Endothelial cell of umbilical vein (primary cell): Measurements from ENCODE around the gene HSCB. TPM values are rescaled to one million over a fixed set of nuclear protein-coding genes. Genes with fewer than 3 reads are reported as not detected.

Experiments used
- BruUV-seq: library from RNA; stranded (reverse); fragments of 400-500 nt; replicated peaks from 2 replicates; lab custom pipeline; 2021; lab: Mats Ljungman, UMichigan
- CTCF ChIA-PET: fragments of 300-600, 350-600 bp; sonication (Branson Sonifier 250); formaldehyde crosslinking; loops from one replicate; lab custom pipeline; 2021; ENCODE audit warnings: antibody characterized with exemption, inconsistent platforms; lab: Charles Lee
- POLR2A ChIA-PET: fragments of 300-600, 350-600 bp; sonication (Branson Sonifier 250); formaldehyde crosslinking; loops from one replicate; lab custom pipeline; 2021; ENCODE audit warnings: antibody characterized with exemption, inconsistent platforms; lab: Charles Lee
- DNase-seq: peaks from one replicate; pipeline ENCODE4 v3.0.0-alpha.2; 2011; ENCODE audit warnings: low read depth, low spot score
- FAIRE-seq: peaks from 2 replicates; lab custom pipeline; 2011; peaks lifted over from hg19 to GRCh38; lab: Jason Lieb, UNC
- H2AFZ ChIP-seq: 2 replicates; pipeline ENCODE4 v1.6.0; 2012; ENCODE audit warnings: low read depth, low read length, control low read depth, inconsistent platforms
- H3K27ac ChIP-seq: 2 replicates; pipeline ENCODE4 v1.5.1; 2011; ENCODE audit warnings: low read depth, mild to moderate bottlenecking, control low read depth, low read length, moderate library complexity; ENCODE audit not compliant: insufficient read depth
- H3K27me3 ChIP-seq, 2 experiments: 2 replicates each; pipeline versions ENCODE4 v1.6.0 to v1.6.1; 2011; ENCODE audit warnings: low read length in 2 of 2, mixed read lengths in 1 of 2; ENCODE audit not compliant: control insufficient read depth in 2 of 2, insufficient read depth in 2 of 2
- H3K36me3 ChIP-seq, 2 experiments: 2 replicates in 1 of 2; 3 replicates in 1 of 2; pipeline ENCODE4 v1.5.1; 2011; ENCODE audit warnings: low read length in 2 of 2, mild to moderate bottlenecking in 1 of 2, moderate library complexity in 1 of 2; ENCODE audit not compliant: control insufficient read depth in 2 of 2, insufficient read depth in 2 of 2; ENCODE audit errors: extremely low read depth in 1 of 2
- H3K4me1 ChIP-seq: 3 replicates; pipeline ENCODE4 v1.5.1; 2011; ENCODE audit warnings: mild to moderate bottlenecking, low read length; ENCODE audit not compliant: control insufficient read depth, insufficient read depth; ENCODE audit errors: extremely low read depth
- H3K4me2 ChIP-seq: 2 replicates; pipeline ENCODE4 v1.6.1; 2011; ENCODE audit warnings: low read length, control low read depth, mixed read lengths; ENCODE audit not compliant: insufficient read depth
- H3K4me3 ChIP-seq, 3 experiments: fragments of 200-600 bp in 1 of 3; sonication (generic), shearing (Covaris generic) in 1 of 3; replicated peaks in 1 of 3; 2 replicates each; pipeline ENCODE4 v1.5.1; 2011 to 2016; ENCODE audit warnings: control low read depth in 3 of 3, low read length in 3 of 3, mild to moderate bottlenecking in 2 of 3, inconsistent platforms in 1 of 3, low read depth in 1 of 3, moderate library complexity in 1 of 3; ENCODE audit not compliant: insufficient read depth in 1 of 3
- H3K79me2 ChIP-seq: 2 replicates; pipeline ENCODE4 v1.6.0; 2012; ENCODE audit warnings: low read length, inconsistent platforms; ENCODE audit not compliant: control insufficient read depth, insufficient read depth
- H3K9ac ChIP-seq: replicated peaks from 2 replicates; pipeline ENCODE3; 2011; ENCODE audit warnings: low read length, control low read depth; ENCODE audit not compliant: insufficient read depth; ENCODE audit errors: extremely low read depth
- H3K9me1 ChIP-seq: replicated peaks from 3 replicates; pipeline ENCODE4 v1.6.0; 2011; ENCODE audit warnings: mild to moderate bottlenecking, low read length; ENCODE audit not compliant: control insufficient read depth, insufficient read depth; ENCODE audit errors: extremely low read depth
- H3K9me3 ChIP-seq: replicated peaks from 2 replicates; pipeline ENCODE4 v1.5.1; 2012; ENCODE audit warnings: low read length, inconsistent platforms; ENCODE audit not compliant: control insufficient read depth, insufficient read depth
- H4K20me1 ChIP-seq: replicated peaks from 2 replicates; pipeline ENCODE3; 2011; ENCODE audit warnings: mild to moderate bottlenecking, low read length; ENCODE audit not compliant: control insufficient read depth, insufficient read depth; ENCODE audit errors: extremely low read depth
- EZH2 ChIP-seq: IDR thresholded peaks from 2 replicates; pipeline ENCODE4 v1.6.1; 2012; ENCODE audit warnings: borderline replicate concordance, low read depth, mild to moderate bottlenecking, moderate library complexity, low read length, inconsistent platforms; ENCODE audit not compliant: severe bottlenecking
- FOS ChIP-seq: IDR thresholded peaks from 2 replicates; pipeline ENCODE4 v1.6.1; 2011; ENCODE audit warnings: mild to moderate bottlenecking, low read length, moderate library complexity, borderline replicate concordance; ENCODE audit not compliant: insufficient read depth
- GATA2 ChIP-seq: IDR thresholded peaks from 2 replicates; pipeline ENCODE4 v1.7.0; 2011; ENCODE audit warnings: low read depth, mild to moderate bottlenecking, moderate library complexity, mixed read lengths, low read length; ENCODE audit not compliant: insufficient read length, insufficient read depth
- JUN ChIP-seq: IDR thresholded peaks from 2 replicates; pipeline ENCODE4 v1.6.1; 2011; ENCODE audit warnings: borderline replicate concordance, low read depth; ENCODE audit not compliant: insufficient read length, insufficient read depth
- MYC ChIP-seq: IDR thresholded peaks from one replicate; pipeline ENCODE4 v1.6.1; 2011; ENCODE audit warnings: mild to moderate bottlenecking, low read depth, low read length
- POLR2A ChIP-seq: IDR thresholded peaks from 2 replicates; pipeline ENCODE4 v1.6.1; 2012; ENCODE audit warnings: low read depth, mild to moderate bottlenecking, control low read depth, low read length
- POLR2AphosphoS5 ChIP-seq: IDR thresholded peaks from 2 replicates; pipeline ENCODE4 v1.6.1; 2012; ENCODE audit warnings: low read depth, mild to moderate bottlenecking, control low read depth, low read length, moderate library complexity; ENCODE audit not compliant: insufficient read depth
- dilution Hi-C: fragments of 300-500 bp; cut with MboI; formaldehyde crosslinking; loops from one replicate; pipeline ENCODE4 v1.15.0; 2019; ENCODE audit warnings: low sequenced_read_pairs; ENCODE audit not compliant: extremely low pct_ligation_motif_present
- intact Hi-C: fragments of 100-400 bp; cut with micrococcal nuclease; formaldehyde crosslinking; loops from one replicate; pipeline ENCODE4 v1.10.0; 2022
- polyA plus RNA-seq, 4 experiments: library from polyadenylated mRNA; depleted of rRNA in 3 of 4; stranded (reverse) in 3 of 4; unstranded in 1 of 4; fragments of >200 nt; gene quantifications; 2 replicates each; pipeline versions ENCODE4 v1.2.1 to v1.2.3, GENCODE V29; 2011 to 2012; ENCODE audit warnings: missing spikeins in 1 of 4
- total RNA-seq: library from RNA; stranded (reverse); gene quantifications from 2 replicates; pipeline ENCODE4 v1.2.3, GENCODE V29; 2021
- TF ChIP-seq, protein P1 (sequence below): IDR thresholded peaks from 2 replicates; pipeline ENCODE4 v1.6.1; 2011; ENCODE audit not compliant: insufficient read depth, insufficient read length
- TF ChIP-seq, protein P2 (sequence below), 2 donors: IDR thresholded peaks; 1 replicate in 1 of 2; 2 replicates in 1 of 2; pipeline ENCODE4 v1.5.1; 2011; ENCODE audit warnings: low read length in 2 of 2, mild to moderate bottlenecking in 2 of 2, moderate library complexity in 2 of 2, control low read depth in 1 of 2, inconsistent platforms in 1 of 2, low read depth in 1 of 2; ENCODE audit not compliant: insufficient read depth in 1 of 2; ENCODE audit errors: extremely low read depth in 1 of 2

Gene HSCB
- total and polyA plus RNA-seq, 2 donors (not counting 3 experiments of a cell fraction or from before 2014, with no cell fraction given): 18.4 to 20.3 TPM

GRCh38 chr22:28793976-28794584 is 52.2 kb downstream of the HSCB start:
- H4K20me1 ChIP-seq: peaks cover 13% of the 10 kb centered on the region

More at GRCh38 chr22:28793976-28794584, 52.2 kb downstream of the HSCB start:
- dilution Hi-C loops (no loop called here), intact Hi-C loops (no loop called here)
- CTCF ChIA-PET: interaction anchor here (2.0 to 2.8 kb wide), 2 partner anchors 194 to 247 kb away, joined by 5 to 10 read pairs; no protein-coding TSS in a partner anchor
- Histone ChIP-seq H2AFZ (no peak overlapping the region), H3K9ac (no peak overlapping the region), H3K9me3 (no peaks in the 10 kb centered on the region), H3K9me1 (no peaks in the 10 kb centered on the region), H3K36me3 (peaks cover 27 to 28% of the 10 kb centered on the region in 2 experiments), H3K4me2 (no peak overlapping the region), H3K27ac (no peak overlapping the region), H3K4me1 (peaks cover 12% of the 10 kb centered on the region), H3K79me2 (peaks cover 46% of the 10 kb centered on the region), H3K27me3 (no peaks in the 10 kb centered on the region), H3K4me3 (no peak overlapping the region)
- FAIRE-seq: no peak
- POLR2A ChIA-PET: no interaction called here
- TF ChIP-seq POLR2A (no peak), EZH2 (no peak), POLR2AphosphoS5 (no peak), GATA2 (no peak), MYC (no peak), FOS (no peak), JUN (no peak)
- TF ChIP-seq, protein P1, sequence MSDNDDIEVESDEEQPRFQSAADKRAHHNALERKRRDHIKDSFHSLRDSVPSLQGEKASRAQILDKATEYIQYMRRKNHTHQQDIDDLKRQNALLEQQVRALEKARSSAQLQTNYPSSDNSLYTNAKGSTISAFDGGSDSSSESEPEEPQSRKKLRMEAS: no peak
- TF ChIP-seq, protein P2, sequence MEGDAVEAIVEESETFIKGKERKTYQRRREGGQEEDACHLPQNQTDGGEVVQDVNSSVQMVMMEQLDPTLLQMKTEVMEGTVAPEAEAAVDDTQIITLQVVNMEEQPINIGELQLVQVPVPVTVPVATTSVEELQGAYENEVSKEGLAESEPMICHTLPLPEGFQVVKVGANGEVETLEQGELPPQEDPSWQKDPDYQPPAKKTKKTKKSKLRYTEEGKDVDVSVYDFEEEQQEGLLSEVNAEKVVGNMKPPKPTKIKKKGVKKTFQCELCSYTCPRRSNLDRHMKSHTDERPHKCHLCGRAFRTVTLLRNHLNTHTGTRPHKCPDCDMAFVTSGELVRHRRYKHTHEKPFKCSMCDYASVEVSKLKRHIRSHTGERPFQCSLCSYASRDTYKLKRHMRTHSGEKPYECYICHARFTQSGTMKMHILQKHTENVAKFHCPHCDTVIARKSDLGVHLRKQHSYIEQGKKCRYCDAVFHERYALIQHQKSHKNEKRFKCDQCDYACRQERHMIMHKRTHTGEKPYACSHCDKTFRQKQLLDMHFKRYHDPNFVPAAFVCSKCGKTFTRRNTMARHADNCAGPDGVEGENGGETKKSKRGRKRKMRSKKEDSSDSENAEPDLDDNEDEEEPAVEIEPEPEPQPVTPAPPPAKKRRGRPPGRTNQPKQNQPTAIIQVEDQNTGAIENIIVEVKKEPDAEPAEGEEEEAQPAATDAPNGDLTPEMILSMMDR (IDR thresholded peaks at IDR 0.05; ENCODE audit: extremely low read depth in 1 of 2, insufficient read depth in 1 of 2, low read depth in 1 of 2, low read length in 2 of 2): no peak
- BruUV-seq: no TSS peak
- no peak for DNase-seq
